Lung (tissue), 12 donors: Measurements from ENCODE around the gene FAXDC2. TPM values are rescaled to one million over a fixed set of nuclear protein-coding genes. Genes with fewer than 3 reads are reported as not detected.
A peak's percentile ranks its signal among the peaks of the same experiment; 100 is the strongest.

ENCODE experiments used
- ATAC-seq: fragments of 200-7000 bp; cut with Tn5 transposase; one replicate; pipeline ENCODE4 v1.9.1; 2020; ENCODE audit warnings: moderate number of reproducible peaks; ENCODE audit not compliant: insufficient read depth, low FRiP score
- DNase-seq, 3 donors: peaks; one replicate each; pipeline ENCODE4 v3.0.0-alpha.2; 2013 to 2017
- H3K27ac ChIP-seq, 2 donors: one replicate each; pipeline ENCODE4 v1.5.1; 2013; ENCODE audit warnings: mild to moderate bottlenecking in 2 of 2, moderate library complexity in 2 of 2, control low read depth in 1 of 2, inconsistent platforms in 1 of 2, low read depth in 1 of 2, low read length in 1 of 2
- H3K27me3 ChIP-seq, 3 donors: one replicate each; pipeline ENCODE4 v1.5.1; 2013; ENCODE audit warnings: low read length in 2 of 3; ENCODE audit not compliant: control insufficient read depth in 3 of 3, insufficient read depth in 3 of 3
- H3K36me3 ChIP-seq, 4 donors: one replicate each; pipeline ENCODE4 v1.5.1; 2013; ENCODE audit warnings: low read length in 4 of 4, mild to moderate bottlenecking in 1 of 4, moderate library complexity in 1 of 4; ENCODE audit not compliant: control insufficient read depth in 4 of 4, insufficient read depth in 4 of 4
- H3K4me1 ChIP-seq, 5 donors: one replicate each; pipeline ENCODE4 v1.5.1; 2013; ENCODE audit warnings: low read length in 5 of 5, mild to moderate bottlenecking in 2 of 5, moderate library complexity in 1 of 5; ENCODE audit not compliant: control insufficient read depth in 5 of 5, insufficient read depth in 5 of 5
- H3K4me3 ChIP-seq: one replicate; pipeline ENCODE4 v1.5.1; 2013; ENCODE audit warnings: mild to moderate bottlenecking, control low read depth, moderate library complexity
- H3K9ac ChIP-seq, 2 donors: one replicate each; pipeline ENCODE4 v1.5.1; 2013; ENCODE audit warnings: low read length in 2 of 2, control low read depth in 1 of 2; ENCODE audit not compliant: insufficient read depth in 1 of 2
- H3K9me3 ChIP-seq, 4 donors: one replicate each; pipeline ENCODE4 v1.5.1; 2013; ENCODE audit warnings: low read length in 3 of 4, mild to moderate bottlenecking in 1 of 4, moderate library complexity in 1 of 4; ENCODE audit not compliant: control insufficient read depth in 4 of 4, insufficient read depth in 3 of 4
- WGBS, 2 donors: extraction: QIAGEN DNeasy Blood & Tissue Kit; methylation state at CpG; one replicate each; pipeline ENCODE4 v1.1.7; 2013; 5-methylcytosine and 5-hydroxymethylcytosine counted together
- polyA plus RNA-seq, 2 donors: library from polyadenylated mRNA; stranded (reverse); fragments of 200-250 nt; gene quantifications; one replicate each; pipeline ENCODE4 v1.2.1, GENCODE V29; 2013
- total RNA-seq, 2 donors: library from RNA; depleted of rRNA in 1 of 2; stranded (reverse); fragments of >200 nt in 1 of 2; gene quantifications; one replicate each; pipeline ENCODE4 v1.2.1, GENCODE V29; 2014 to 2021
- TF ChIP-seq, protein P1 (sequence below): IDR thresholded peaks from 2 replicates; pipeline ENCODE4 v1.5.1; 2012; ENCODE audit warnings: mild to moderate bottlenecking; ENCODE audit errors: control extremely low read depth, extremely low read depth
- donor health status: control.
- donor health status: control.
- donor health status: Bipolar disorder and iron deficiency.
- donor health status: healthy.
- donor health status: DM: yes; HTN: yes; CAD: no.

FAXDC2 gene
- total and polyA plus RNA-seq, 4 donors = 11.1 to 37.5 (median 17.1) TPM

DNA sequence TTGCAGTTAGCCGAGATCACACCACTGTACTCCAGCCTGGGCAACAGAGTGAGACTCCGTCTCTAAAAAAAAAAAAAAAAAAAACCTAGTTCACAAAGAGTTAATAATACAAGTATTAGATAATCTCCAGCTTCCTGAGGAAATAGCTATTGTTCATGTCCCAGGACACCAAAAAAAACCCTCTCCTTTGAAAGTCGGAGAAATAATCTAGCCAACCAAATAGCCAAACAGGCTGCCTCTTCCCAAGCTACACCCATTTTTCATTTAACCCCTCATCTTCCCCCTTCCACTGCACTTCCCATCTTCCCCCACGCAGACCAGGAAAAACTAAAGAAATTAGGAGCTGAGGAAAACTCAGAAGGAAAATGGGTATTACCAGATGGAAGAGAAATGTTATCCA, 31.6 kb upstream of the FAXDC2 start:
- Histone ChIP-seq H3K4me1 (peaks cover 0 to 1% (median 0%) of the 10 kb centered on the region in 5 donors), H3K36me3 (peaks cover 9 to 25% (median 16%) of the 10 kb centered on the region in 4 donors), H3K4me3 (no peak overlapping the region), H3K9ac (no peak overlapping the region), H3K27me3 (no peaks in the 10 kb centered on the region), H3K9me3 (peaks cover 0 to 31% (median 12%) of the 10 kb centered on the region in 4 donors), H3K27ac (peak overlapping the region; percentile 47 to 79)
- no peak for DNase-seq
- 69 to 71% methylated on average over 4 of the region's 4 CpGs for WGBS, 2 donors
- no peak for ATAC-seq
- TF ChIP-seq, protein P1, sequence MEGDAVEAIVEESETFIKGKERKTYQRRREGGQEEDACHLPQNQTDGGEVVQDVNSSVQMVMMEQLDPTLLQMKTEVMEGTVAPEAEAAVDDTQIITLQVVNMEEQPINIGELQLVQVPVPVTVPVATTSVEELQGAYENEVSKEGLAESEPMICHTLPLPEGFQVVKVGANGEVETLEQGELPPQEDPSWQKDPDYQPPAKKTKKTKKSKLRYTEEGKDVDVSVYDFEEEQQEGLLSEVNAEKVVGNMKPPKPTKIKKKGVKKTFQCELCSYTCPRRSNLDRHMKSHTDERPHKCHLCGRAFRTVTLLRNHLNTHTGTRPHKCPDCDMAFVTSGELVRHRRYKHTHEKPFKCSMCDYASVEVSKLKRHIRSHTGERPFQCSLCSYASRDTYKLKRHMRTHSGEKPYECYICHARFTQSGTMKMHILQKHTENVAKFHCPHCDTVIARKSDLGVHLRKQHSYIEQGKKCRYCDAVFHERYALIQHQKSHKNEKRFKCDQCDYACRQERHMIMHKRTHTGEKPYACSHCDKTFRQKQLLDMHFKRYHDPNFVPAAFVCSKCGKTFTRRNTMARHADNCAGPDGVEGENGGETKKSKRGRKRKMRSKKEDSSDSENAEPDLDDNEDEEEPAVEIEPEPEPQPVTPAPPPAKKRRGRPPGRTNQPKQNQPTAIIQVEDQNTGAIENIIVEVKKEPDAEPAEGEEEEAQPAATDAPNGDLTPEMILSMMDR = no peak

DNA sequence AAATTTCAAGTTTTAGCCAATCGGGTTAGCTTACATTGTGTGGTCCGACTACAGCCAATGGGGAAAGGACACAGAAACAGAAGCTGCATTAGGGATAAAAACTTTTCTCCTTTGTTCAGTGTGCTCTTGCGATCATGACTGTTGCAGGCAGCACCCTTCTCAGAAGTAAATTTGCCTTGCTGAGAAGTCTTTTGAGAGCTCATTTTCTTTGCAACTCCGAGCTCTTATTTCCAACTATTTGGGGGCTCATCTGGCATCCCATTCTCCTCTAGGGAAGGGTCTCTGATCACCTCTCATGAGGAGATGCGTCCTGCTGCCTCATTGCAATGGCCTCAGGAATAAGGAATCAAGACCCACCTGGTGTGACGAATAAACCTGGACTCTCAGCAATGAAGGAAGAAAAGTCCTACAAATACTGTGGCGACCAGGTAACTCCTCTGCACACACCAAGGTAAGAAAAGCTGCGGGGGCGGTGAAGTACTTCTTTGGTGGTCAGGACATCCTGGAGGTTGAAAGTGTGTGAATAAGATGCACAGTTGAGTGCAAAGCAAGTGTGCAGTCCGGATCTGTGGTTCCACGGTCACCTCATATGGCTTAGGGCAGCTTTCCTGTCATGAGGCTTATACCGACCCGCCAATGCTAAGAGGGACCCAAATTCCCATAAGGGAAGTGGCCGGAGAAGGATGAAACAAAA, 28.4 kb upstream of the FAXDC2 start:
- DNase-seq (no peak), ATAC-seq (no peak)
- Histone ChIP-seq H3K9me3 (peaks cover 0 to 9% (median 3%) of the 10 kb centered on the region in 4 donors), H3K4me1 (peaks cover 0 to 1% (median 0%) of the 10 kb centered on the region in 5 donors), H3K4me3 (no peak overlapping the region), H3K36me3 (peaks cover 12 to 30% (median 19%) of the 10 kb centered on the region in 4 donors), H3K27ac (no peak overlapping the region), H3K9ac (no peak overlapping the region), H3K27me3 (no peaks in the 10 kb centered on the region)
- TF ChIP-seq, protein P1 = no peak
- WGBS, 2 donors = 95 to 99% methylated on average over 14 of the region's 14 CpGs

DNA sequence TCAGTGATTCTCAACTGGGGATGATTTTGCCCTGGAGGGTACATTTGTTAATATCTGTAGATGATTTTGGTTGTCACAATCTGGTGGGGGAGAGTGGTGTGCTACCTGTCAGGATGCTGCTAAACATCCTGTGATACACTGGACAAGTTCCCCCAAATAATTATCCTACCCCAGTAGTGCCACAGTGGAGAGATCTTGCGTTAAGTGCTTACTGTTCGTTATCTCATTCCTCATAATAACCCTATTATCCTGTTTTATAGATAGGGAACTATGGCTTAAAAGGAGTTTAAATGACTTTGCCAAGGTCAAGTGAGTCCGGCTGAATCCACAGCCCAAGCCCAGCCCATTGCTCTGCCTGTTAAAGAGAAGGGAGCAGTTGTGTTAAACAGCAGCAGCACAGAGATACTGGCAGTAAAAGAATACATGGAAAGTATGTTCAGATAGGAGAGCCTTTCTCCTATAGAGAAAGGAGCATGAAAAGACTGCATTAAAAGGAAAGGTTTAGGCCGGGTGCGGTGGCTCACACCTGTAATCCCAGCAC, 23.5 kb upstream of the FAXDC2 start:
- Histone ChIP-seq H3K27ac (peak overlapping the region in 1 of 2 donors; percentile 71), H3K36me3 (peaks cover 31 to 46% (median 36%) of the 10 kb centered on the region in 4 donors), H3K9me3 (peaks cover 0 to 5% (median 2%) of the 10 kb centered on the region in 4 donors), H3K4me3 (no peak overlapping the region), H3K27me3 (no peaks in the 10 kb centered on the region), H3K4me1 (no peaks in the 10 kb centered on the region), H3K9ac (no peak overlapping the region)
- TF ChIP-seq, protein P1 = no peak
- WGBS, 2 donors = 77 to 90% methylated on average over 5 of the region's 5 CpGs
- DNase-seq (no peak), ATAC-seq (no peak)
